BJ (cell line): ENCODE results near the gene SMARCD3. TPM values are rescaled to one million over a fixed set of nuclear protein-coding genes. Genes with fewer than 3 reads are reported as not detected.

Experiments
- CTCF ChIA-PET: fragments of 350-600 bp; formaldehyde crosslinking; extraction: SDS; loops from one replicate; lab custom pipeline; 2021; ENCODE audit warnings: antibody characterized with exemption, inconsistent platforms; lab: Yijun Ruan, JAX
- POLR2A ChIA-PET: fragments of 300-600 bp; sonication (Branson Sonifier 250); formaldehyde crosslinking; extraction: SDS; loops from one replicate; lab custom pipeline; 2021; ENCODE audit warnings: antibody characterized with exemption; lab: Charles Lee
- DNase-seq: peaks from one replicate; pipeline ENCODE4 v3.0.0-alpha.2; 2011; ENCODE audit warnings: low read depth
- H3K27me3 ChIP-seq: 2 replicates; pipeline ENCODE4 v1.6.0; 2011; ENCODE audit warnings: low read length; ENCODE audit not compliant: control insufficient read depth, insufficient read depth
- H3K36me3 ChIP-seq: 2 replicates; pipeline ENCODE4 v1.5.1; 2011; ENCODE audit warnings: low read length; ENCODE audit not compliant: control insufficient read depth, insufficient read depth
- H3K4me3 ChIP-seq: 2 replicates; pipeline ENCODE4 v1.5.1; 2011; ENCODE audit warnings: low read depth, mild to moderate bottlenecking, control low read depth, low read length
- polyA plus RNA-seq: library from polyadenylated mRNA; depleted of rRNA; stranded (reverse); fragments of >200 nt; gene quantifications from 2 replicates; pipeline ENCODE4 v1.2.3, GENCODE V29; 2011
- TF ChIP-seq, protein P1 (sequence below): IDR thresholded peaks from 2 replicates; pipeline ENCODE4 v1.5.1; 2011; ENCODE audit warnings: low read depth, mild to moderate bottlenecking, control low read depth, inconsistent platforms, low read length, moderate library complexity; ENCODE audit not compliant: insufficient read depth

The SMARCD3 gene
- polyA plus RNA-seq, 1 experiment, result 46.6 TPM

DNA sequence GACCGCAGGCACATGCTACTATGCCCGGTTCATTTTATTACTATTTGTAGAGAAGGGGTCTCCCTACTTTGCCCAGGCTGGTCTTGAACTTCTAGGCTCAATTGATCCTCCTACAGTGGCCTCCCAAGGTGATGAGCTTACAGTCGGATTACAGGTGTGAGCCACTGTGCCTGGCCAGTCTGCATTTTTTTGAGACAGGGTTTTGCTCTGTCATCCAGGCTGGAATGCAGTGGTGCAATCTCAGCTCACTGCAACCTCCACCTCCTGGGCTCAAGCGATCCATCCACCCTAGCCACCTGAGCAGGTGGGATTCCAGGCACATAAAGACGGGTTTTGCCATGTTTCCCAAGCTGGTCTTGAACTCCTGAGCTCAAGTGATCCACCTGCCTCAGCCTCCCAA is 35.9 kb downstream of the SMARCD3 start:
- TF ChIP-seq, protein P1, sequence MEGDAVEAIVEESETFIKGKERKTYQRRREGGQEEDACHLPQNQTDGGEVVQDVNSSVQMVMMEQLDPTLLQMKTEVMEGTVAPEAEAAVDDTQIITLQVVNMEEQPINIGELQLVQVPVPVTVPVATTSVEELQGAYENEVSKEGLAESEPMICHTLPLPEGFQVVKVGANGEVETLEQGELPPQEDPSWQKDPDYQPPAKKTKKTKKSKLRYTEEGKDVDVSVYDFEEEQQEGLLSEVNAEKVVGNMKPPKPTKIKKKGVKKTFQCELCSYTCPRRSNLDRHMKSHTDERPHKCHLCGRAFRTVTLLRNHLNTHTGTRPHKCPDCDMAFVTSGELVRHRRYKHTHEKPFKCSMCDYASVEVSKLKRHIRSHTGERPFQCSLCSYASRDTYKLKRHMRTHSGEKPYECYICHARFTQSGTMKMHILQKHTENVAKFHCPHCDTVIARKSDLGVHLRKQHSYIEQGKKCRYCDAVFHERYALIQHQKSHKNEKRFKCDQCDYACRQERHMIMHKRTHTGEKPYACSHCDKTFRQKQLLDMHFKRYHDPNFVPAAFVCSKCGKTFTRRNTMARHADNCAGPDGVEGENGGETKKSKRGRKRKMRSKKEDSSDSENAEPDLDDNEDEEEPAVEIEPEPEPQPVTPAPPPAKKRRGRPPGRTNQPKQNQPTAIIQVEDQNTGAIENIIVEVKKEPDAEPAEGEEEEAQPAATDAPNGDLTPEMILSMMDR, result no peak
- DNase-seq, result no peak
- H3K4me3 ChIP-seq, result no peak overlapping the region
- CTCF ChIA-PET, result interaction anchor here (1.2 kb wide), 1 partner anchor 9 kb away, joined by 3 read pairs; no protein-coding TSS in a partner anchor
- POLR2A ChIA-PET, result no interaction called here
- H3K36me3 ChIP-seq, result peaks cover 15% of the 10 kb centered on the region
- H3K27me3 ChIP-seq, result no peaks in the 10 kb centered on the region

DNA sequence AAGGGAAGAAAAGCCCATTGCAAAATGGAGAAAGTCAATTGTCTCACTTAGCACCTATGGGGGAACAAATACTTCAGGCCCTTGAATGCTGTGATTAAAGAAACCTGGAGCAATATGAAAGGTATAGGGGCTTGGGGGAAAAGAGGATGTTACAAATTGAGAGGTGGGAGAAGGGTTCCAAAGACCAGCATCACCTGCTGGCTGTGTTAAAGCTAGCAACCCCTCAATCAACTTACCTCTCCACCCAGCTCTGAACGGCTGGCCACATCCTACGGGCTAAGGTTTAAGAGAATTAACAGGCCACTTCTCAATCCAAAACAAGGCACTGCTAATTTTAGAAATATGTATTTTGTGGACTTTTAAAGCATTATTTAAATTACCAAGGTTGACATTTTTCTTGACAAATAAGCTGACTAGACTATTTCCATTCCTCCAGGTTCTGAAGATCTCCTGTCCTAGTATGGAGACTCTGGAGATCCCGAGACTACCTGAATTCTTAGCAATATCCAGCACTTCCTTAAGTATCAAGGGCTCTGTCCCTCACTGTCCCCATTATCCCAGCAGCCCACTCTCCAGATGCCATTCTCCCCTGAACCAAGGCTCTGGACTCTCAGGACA is 37.2 kb downstream of the SMARCD3 start:
- ChIA-PET POLR2A (no interaction called here), CTCF (interaction anchor here (0.7 kb wide), 1 partner anchor 11 kb away, joined by 3 read pairs; no protein-coding TSS in a partner anchor)
- Histone ChIP-seq H3K36me3 (peaks cover 13% of the 10 kb centered on the region), H3K27me3 (no peaks in the 10 kb centered on the region; the same call in 1 of the 2 replicates), H3K4me3 (no peak overlapping the region)
- TF ChIP-seq, protein P1, result no peak
- DNase-seq, result no peak

DNA sequence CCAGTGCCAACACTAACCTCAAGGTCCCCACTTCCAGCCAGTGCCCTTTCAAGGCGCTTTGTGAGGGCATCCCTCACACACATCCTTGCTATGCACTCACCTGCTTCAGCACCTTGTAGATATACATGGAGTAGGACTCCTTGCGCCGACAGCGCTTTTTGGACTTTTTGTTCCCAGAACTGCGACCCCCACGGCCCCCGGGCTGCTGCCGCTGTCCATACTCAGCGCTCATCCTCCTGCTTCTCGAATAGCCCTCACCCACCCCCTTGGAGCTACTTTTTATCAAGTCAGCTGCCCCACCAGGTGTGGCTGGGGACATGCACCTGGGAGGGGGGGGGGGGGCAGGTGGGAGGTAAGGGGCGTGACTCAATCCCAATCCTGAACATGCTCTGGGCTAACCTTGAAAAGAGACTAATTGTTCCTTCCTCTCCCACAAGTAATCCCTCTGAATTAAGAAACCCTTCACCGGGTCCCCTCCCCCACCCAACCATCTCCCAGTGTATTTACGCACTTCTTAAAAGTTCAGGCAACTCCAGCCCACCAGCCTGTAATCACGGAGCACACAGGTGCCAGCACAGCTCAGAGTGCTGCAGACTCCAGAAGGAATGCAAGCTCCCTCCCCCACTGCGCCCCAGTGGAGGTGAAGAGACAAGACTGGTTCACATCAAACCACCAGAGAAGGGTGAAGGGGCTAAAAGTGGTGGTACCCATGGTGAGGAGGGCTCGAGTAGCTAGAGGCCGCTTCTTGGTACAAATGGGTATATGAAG is 38.2 kb downstream of the SMARCD3 start, which contains the start of gene H2BK1:
H2BK1 (minus strand) TSS at position 402 of the 768 bp plus-strand sequence; CDS start at position 232, 170 bp downstream.
- CTCF ChIA-PET, result interaction anchor here (0.7 kb wide), 1 partner anchor 12 kb away, joined by 3 read pairs; no protein-coding TSS in a partner anchor
- POLR2A ChIA-PET, result no interaction called here
- no peak for DNase-seq

DNA sequence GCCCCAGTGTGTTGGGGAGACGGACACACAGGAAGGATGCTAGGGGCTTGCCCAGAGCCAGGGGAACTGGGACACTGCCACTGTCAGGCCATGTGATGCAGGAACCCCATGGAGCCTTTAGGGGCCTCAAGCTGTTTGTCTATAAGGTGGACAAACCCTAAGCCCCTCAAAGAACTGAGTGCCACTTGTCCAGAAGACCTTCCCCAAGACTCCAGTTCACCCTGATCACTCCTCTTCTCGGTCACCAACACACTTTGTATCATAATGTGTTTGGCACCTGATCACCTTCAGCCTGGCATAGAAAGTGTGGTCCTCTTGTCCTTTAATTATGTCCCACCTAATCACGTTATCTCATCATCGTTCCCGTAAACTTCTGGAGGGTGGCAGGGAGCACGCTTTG is 38.9 kb downstream of the SMARCD3 start:
- no peak overlapping the region for H3K4me3 ChIP-seq
- CTCF ChIA-PET, result no interaction called here
- TF ChIP-seq, protein P1, result no peak
- H3K36me3 ChIP-seq, result peaks cover 3% of the 10 kb centered on the region
- POLR2A ChIA-PET, result no interaction called here
- H3K27me3 ChIP-seq, result peaks cover 5% of the 10 kb centered on the region; the same call in 1 of the 2 replicates
- DNase-seq, result no peak

More for the DNA sequence above, 38.2 kb downstream of the SMARCD3 start, which contains the start of gene H2BK1:
- H3K27me3 ChIP-seq, result peaks cover 2% of the 10 kb centered on the region; the same call in 1 of the 2 replicates
- TF ChIP-seq, protein P1, result no peak
- H3K36me3 ChIP-seq, result peaks cover 7% of the 10 kb centered on the region
- H3K4me3 ChIP-seq, result no peak within 1 kb of the TSS

DNA sequence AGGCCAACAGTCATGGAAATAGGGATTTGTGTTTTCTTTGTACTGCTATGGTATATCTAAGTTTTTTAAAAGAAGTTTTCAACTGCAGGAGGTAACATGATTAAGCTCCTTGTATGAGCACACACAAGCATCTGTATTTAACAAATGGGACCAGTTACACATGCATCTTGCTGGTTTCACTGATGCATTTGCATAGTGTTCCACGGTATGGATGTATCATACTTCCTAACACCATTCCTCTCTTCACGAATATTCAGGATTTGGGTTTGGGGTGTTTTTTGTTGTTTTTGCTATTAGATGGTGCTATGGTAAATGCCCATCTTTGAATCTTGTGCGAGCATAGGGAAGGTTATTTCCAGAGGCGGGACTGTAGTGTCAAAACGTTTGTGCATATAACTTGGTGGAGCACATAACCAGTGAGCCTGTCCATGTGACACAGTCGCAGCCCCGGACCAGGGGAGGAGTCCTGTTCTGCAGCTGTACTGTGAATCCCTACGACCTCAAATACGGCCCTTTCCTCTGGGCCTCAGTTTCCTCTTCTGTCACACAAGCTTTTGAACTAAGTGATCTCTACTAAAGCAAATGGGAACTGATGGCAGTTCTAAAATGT is 40.1 kb downstream of the SMARCD3 start:
- Histone ChIP-seq H3K36me3 (no peaks in the 10 kb centered on the region), H3K27me3 (peaks cover 7% of the 10 kb centered on the region; the same call in 1 of the 2 replicates), H3K4me3 (no peak overlapping the region)
- DNase-seq, result no peak
- TF ChIP-seq, protein P1, result no peak
- ChIA-PET POLR2A (no interaction called here), CTCF (no interaction called here)
